DND-41 (cell line): ENCODE measurements around the gene C3orf18.

Experiments used
- ATAC-seq: fragments of 200-7000 bp; cut with Tn5 transposase; 3 replicates; pipeline ENCODE4 v1.9.1; 2021; ENCODE audit warnings: low read depth; ENCODE audit not compliant: insufficient read depth
- DNase-seq: peaks from one replicate; pipeline ENCODE4 v3.0.0-alpha.2; 2020
- H2AFZ ChIP-seq: 2 replicates; pipeline ENCODE4 v1.6.0; 2012; ENCODE audit warnings: low read depth, low read length
- H3K27ac ChIP-seq: 2 replicates; pipeline ENCODE4 v1.5.1; 2012; ENCODE audit warnings: low read length, inconsistent platforms
- H3K27me3 ChIP-seq: fragments of 200-600 bp; sonication (generic); 2 replicates; pipeline ENCODE4 v1.6.0; 2012; ENCODE audit warnings: low read length, mild to moderate bottlenecking, inconsistent platforms; ENCODE audit not compliant: insufficient read depth, poor library complexity
- H3K36me3 ChIP-seq: 2 replicates; pipeline ENCODE4 v1.5.1; 2012; ENCODE audit warnings: low read length, inconsistent platforms; ENCODE audit not compliant: insufficient read depth
- H3K4me1 ChIP-seq: 2 replicates; pipeline ENCODE4 v1.5.1; 2012; ENCODE audit warnings: mild to moderate bottlenecking, low read length; ENCODE audit not compliant: insufficient read depth
- H3K4me2 ChIP-seq: 2 replicates; pipeline ENCODE4 v1.6.0; 2012; ENCODE audit warnings: mild to moderate bottlenecking, moderate library complexity, low read length, inconsistent platforms; ENCODE audit not compliant: insufficient read depth
- H3K4me3 ChIP-seq, 2 experiments: fragments of 200-600 bp in 1 of 2; shearing (Covaris generic) in 1 of 2; 2 replicates each; pipeline ENCODE4 v1.5.1; 2012 to 2016; ENCODE audit warnings: inconsistent platforms in 2 of 2, low read length in 2 of 2, mild to moderate bottlenecking in 2 of 2, low read depth in 1 of 2, moderate library complexity in 1 of 2
- H3K79me2 ChIP-seq: 2 replicates; pipeline ENCODE4 v1.6.0; 2012; ENCODE audit warnings: low read length, inconsistent platforms; ENCODE audit not compliant: insufficient read depth
- H3K9ac ChIP-seq: 2 replicates; pipeline ENCODE4 v1.6.0; 2012; ENCODE audit warnings: low read depth, mild to moderate bottlenecking, inconsistent platforms, low read length, moderate library complexity
- H3K9me3 ChIP-seq: 2 replicates; pipeline ENCODE4 v1.5.1; 2012; ENCODE audit warnings: low read length, moderate library complexity, mild to moderate bottlenecking, inconsistent platforms; ENCODE audit not compliant: insufficient read depth, severe bottlenecking
- H4K20me1 ChIP-seq: 2 replicates; pipeline ENCODE4 v1.6.0; 2012; ENCODE audit warnings: low read length; ENCODE audit not compliant: insufficient read depth
- CTCF ChIP-seq: IDR thresholded peaks from 2 replicates; pipeline ENCODE4 v1.5.1; 2012; ENCODE audit warnings: borderline replicate concordance, low read length, moderate library complexity, mild to moderate bottlenecking; ENCODE audit not compliant: poor library complexity, severe bottlenecking; ENCODE audit errors: extremely low read depth
- EZH2 ChIP-seq: IDR thresholded peaks from 3 replicates; pipeline ENCODE4 v1.6.1; 2012; ENCODE audit warnings: borderline replicate concordance, low read depth, mild to moderate bottlenecking, moderate library complexity, low read length, inconsistent platforms; ENCODE audit not compliant: severe bottlenecking

The C3orf18 gene

GRCh38 chr3:50575372-50575771 is 7.8 kb upstream of the C3orf18 start:
- H3K9ac ChIP-seq, result peak overlapping the region; percentile 80
- no peak for DNase-seq
- H3K4me1 ChIP-seq, result peaks cover 62% of the 10 kb centered on the region
- H2AFZ ChIP-seq, result no peak overlapping the region
- H3K27me3 ChIP-seq, result no peaks in the 10 kb centered on the region
- no peaks in the 10 kb centered on the region for H3K9me3 ChIP-seq
- H3K4me3 ChIP-seq, result no peak overlapping the region
- ATAC-seq, result no peak
- no peak overlapping the region for H3K4me2 ChIP-seq
- TF ChIP-seq EZH2 (no peak), CTCF (no peak)
- peak overlapping the region; percentile 96 for H3K27ac ChIP-seq
- no peaks in the 10 kb centered on the region for H4K20me1 ChIP-seq
- H3K79me2 ChIP-seq, result peaks cover 68% of the 10 kb centered on the region
- H3K36me3 ChIP-seq, result peaks cover 80% of the 10 kb centered on the region

GRCh38 chr3:50574444-50574831 is 6.9 kb upstream of the C3orf18 start:
- peaks cover 68% of the 10 kb centered on the region for H3K4me1 ChIP-seq
- H3K9me3 ChIP-seq, result no peaks in the 10 kb centered on the region
- peak overlapping the region; percentile 96 for H3K27ac ChIP-seq
- ATAC-seq (peak; percentile 7), DNase-seq (peak; percentile 68)
- peaks cover 71% of the 10 kb centered on the region for H3K36me3 ChIP-seq
- no peaks in the 10 kb centered on the region for H3K27me3 ChIP-seq
- TF ChIP-seq CTCF (no peak), EZH2 (no peak)
- peak overlapping the region in 1 of 2 experiments; percentile 92; a peak in 2 of 4 replicates for H3K4me3 ChIP-seq
- no peak overlapping the region for H2AFZ ChIP-seq
- H3K9ac ChIP-seq, result peak overlapping the region; percentile 80
- peak overlapping the region; percentile 90 for H3K4me2 ChIP-seq
- H3K79me2 ChIP-seq, result peaks cover 74% of the 10 kb centered on the region
- H4K20me1 ChIP-seq, result no peaks in the 10 kb centered on the region

GRCh38 chr3:50573566-50574443 is 6.3 kb upstream of the C3orf18 start:
- H3K27me3 ChIP-seq, result no peaks in the 10 kb centered on the region
- H3K36me3 ChIP-seq, result peaks cover 64% of the 10 kb centered on the region
- H3K9me3 ChIP-seq, result no peaks in the 10 kb centered on the region
- H3K4me3 ChIP-seq, result peak overlapping the region in 1 of 2 experiments; percentile 92; a peak in 2 of 4 replicates
- ATAC-seq (peak; percentile 65), DNase-seq (peak; percentile 97)
- H3K9ac ChIP-seq, result peak overlapping the region; percentile 80
- TF ChIP-seq EZH2 (no peak), CTCF (peak; percentile 52)
- no peak overlapping the region for H2AFZ ChIP-seq
- peaks cover 78% of the 10 kb centered on the region for H3K79me2 ChIP-seq
- no peaks in the 10 kb centered on the region for H4K20me1 ChIP-seq
- H3K4me2 ChIP-seq, result peak overlapping the region; percentile 90
- H3K27ac ChIP-seq, result peak overlapping the region; percentile 96
- H3K4me1 ChIP-seq, result peaks cover 68% of the 10 kb centered on the region
